Measurements from ENCODE around the gene RBFOX2.

The RBFOX2 gene, protein sequence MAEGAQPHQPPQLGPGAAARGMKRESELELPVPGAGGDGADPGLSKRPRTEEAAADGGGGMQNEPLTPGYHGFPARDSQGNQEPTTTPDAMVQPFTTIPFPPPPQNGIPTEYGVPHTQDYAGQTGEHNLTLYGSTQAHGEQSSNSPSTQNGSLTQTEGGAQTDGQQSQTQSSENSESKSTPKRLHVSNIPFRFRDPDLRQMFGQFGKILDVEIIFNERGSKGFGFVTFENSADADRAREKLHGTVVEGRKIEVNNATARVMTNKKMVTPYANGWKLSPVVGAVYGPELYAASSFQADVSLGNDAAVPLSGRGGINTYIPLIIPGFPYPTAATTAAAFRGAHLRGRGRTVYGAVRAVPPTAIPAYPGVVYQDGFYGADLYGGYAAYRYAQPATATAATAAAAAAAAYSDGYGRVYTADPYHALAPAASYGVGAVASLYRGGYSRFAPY

DNA sequence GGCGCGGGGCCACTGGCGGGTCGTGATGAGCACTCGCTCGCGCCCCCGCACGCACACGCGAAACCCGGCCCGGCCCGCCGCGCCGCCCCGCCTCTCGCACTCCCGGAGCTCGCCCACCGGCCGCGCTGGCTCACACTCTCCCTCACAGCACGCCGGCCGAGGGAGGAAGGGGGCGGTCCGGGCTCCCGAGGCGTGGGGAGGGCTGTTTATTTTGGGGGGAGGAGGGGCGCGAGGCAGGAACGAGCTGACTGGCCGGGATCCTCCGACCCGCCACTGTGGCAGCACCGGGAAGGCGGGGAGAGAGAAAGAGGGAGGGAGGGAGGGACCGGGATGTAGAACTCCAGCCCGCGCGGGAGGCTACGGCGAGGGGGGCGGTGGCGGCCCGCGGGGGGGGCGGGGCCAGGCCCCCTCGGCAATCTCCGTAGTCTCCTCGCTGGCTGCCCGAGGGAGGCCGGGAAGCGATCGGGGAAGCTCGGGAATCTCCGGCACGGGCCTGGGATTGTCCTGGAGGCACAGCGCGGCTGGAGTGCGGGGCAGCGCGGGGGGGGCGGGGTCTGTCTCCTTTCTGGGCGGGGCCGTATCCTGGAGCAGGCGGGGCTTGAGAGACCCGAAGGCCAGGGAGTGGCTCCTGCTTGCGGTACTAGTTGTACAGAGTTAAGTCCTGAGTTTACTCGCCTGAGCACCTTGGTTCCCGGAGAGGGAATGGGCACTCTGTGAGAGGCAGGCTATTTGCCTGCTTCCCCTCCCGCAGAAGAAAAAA lies at the start of gene RBFOX2:
TSS of gene RBFOX2 (minus strand) at position 179 of the 760 bp plus-strand sequence. CDS start 399 bp downstream, outside the sequence.
- Histone ChIP-seq H3K9ac (peak within 1 kb of the TSS; percentile 53), H3K4me2 (ENCODE audit: low read length) (peak within 1 kb of the TSS; percentile 91), H3K4me1 (no peaks in the 10 kb centered on the region), H3K27me3 (ENCODE audit: control insufficient read depth, insufficient read depth, low read length) (no peaks in the 10 kb centered on the region), H3K27ac (peak within 1 kb of the TSS; percentile 62), H3K79me2 (peaks cover 2% of the 10 kb centered on the region), H2AFZ (peak within 1 kb of the TSS; percentile 80), H3K36me3 (ENCODE audit: control insufficient read depth, insufficient read depth, low read length) (no peaks in the 10 kb centered on the region), H3K9me3 (ENCODE audit: control insufficient read depth, low read length) (no peaks in the 10 kb centered on the region), H3K4me3 (ENCODE audit: low read depth, low read length) (peak within 1 kb of the TSS; percentile 81)
- TF ChIP-seq, protein P1, sequence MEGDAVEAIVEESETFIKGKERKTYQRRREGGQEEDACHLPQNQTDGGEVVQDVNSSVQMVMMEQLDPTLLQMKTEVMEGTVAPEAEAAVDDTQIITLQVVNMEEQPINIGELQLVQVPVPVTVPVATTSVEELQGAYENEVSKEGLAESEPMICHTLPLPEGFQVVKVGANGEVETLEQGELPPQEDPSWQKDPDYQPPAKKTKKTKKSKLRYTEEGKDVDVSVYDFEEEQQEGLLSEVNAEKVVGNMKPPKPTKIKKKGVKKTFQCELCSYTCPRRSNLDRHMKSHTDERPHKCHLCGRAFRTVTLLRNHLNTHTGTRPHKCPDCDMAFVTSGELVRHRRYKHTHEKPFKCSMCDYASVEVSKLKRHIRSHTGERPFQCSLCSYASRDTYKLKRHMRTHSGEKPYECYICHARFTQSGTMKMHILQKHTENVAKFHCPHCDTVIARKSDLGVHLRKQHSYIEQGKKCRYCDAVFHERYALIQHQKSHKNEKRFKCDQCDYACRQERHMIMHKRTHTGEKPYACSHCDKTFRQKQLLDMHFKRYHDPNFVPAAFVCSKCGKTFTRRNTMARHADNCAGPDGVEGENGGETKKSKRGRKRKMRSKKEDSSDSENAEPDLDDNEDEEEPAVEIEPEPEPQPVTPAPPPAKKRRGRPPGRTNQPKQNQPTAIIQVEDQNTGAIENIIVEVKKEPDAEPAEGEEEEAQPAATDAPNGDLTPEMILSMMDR (IDR thresholded peaks at IDR 0.05), result no peak

DNA sequence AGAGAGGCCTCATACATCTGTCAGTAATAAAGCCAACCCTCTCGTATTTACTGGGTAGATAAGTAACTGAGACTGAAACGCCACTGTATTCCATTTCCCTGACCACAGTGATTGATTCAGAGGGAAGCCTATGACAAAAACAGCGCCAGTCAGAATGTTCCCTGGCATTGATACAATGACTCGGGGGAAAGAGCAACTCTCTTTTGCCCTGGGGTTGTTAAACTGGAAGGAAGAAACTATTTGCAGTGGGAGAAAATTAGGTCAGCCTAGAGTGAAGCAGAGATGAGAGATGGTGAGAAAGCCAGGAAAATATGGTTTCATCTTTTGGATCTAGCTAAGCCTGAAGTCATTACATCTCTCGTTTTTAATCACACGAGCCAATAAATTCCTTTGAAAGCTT lies 48.6 kb upstream of the RBFOX2 start:
- Histone ChIP-seq H3K79me2 (no peaks in the 10 kb centered on the region), H3K36me3 (ENCODE audit: control insufficient read depth, insufficient read depth, low read length) (no peaks in the 10 kb centered on the region), H3K27ac (no peak overlapping the region), H3K4me1 (no peaks in the 10 kb centered on the region), H3K4me3 (ENCODE audit: low read depth, low read length) (no peak overlapping the region), H3K27me3 (ENCODE audit: control insufficient read depth, insufficient read depth, low read length) (no peaks in the 10 kb centered on the region), H2AFZ (no peak overlapping the region), H3K9ac (no peak overlapping the region), H3K4me2 (ENCODE audit: low read length) (no peak overlapping the region), H3K9me3 (ENCODE audit: control insufficient read depth, low read length) (no peaks in the 10 kb centered on the region)
- TF ChIP-seq, protein P1 (IDR thresholded peaks at IDR 0.05), result no peak

GRCh38 chr22:36075724-36076123 lies 47.1 kb upstream of the RBFOX2 start:
- Histone ChIP-seq H3K4me3 (ENCODE audit: low read depth, low read length) (no peak overlapping the region), H3K36me3 (ENCODE audit: control insufficient read depth, insufficient read depth, low read length) (no peaks in the 10 kb centered on the region), H3K27ac (no peak overlapping the region), H3K4me1 (no peaks in the 10 kb centered on the region), H3K9me3 (ENCODE audit: control insufficient read depth, low read length) (no peaks in the 10 kb centered on the region), H3K27me3 (ENCODE audit: control insufficient read depth, insufficient read depth, low read length) (no peaks in the 10 kb centered on the region), H3K4me2 (ENCODE audit: low read length) (no peak overlapping the region), H2AFZ (no peak overlapping the region), H3K79me2 (no peaks in the 10 kb centered on the region), H3K9ac (no peak overlapping the region)
- TF ChIP-seq, protein P1 (IDR thresholded peaks at IDR 0.05), result no peak

DNA sequence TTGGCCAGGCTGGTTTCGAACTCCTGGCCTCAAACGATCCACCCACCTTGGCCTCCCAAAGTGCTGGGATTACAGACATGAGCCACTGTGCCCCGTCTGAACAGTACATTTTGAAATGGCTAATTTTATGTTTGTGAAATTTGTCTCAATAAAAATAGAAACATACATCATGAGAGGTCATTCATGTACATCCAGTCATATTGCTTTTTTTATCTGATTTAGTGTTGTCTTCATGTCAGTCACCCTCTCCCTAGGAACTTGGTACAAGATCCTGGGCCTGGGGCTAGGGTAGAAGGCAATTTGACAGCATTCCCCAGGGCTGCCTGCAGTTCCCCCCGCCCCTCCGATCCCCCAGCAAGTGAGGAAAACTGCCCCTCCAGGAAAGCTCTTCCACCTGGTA lies 46.6 kb upstream of the RBFOX2 start:
- TF ChIP-seq, protein P1 (IDR thresholded peaks at IDR 0.05), result no peak
- Histone ChIP-seq H3K9me3 (ENCODE audit: control insufficient read depth, low read length) (no peaks in the 10 kb centered on the region), H2AFZ (no peak overlapping the region), H3K27me3 (ENCODE audit: control insufficient read depth, insufficient read depth, low read length) (no peaks in the 10 kb centered on the region), H3K4me2 (ENCODE audit: low read length) (no peak overlapping the region), H3K79me2 (no peaks in the 10 kb centered on the region), H3K4me1 (no peaks in the 10 kb centered on the region), H3K4me3 (ENCODE audit: low read depth, low read length) (no peak overlapping the region), H3K27ac (no peak overlapping the region), H3K36me3 (ENCODE audit: control insufficient read depth, insufficient read depth, low read length) (no peaks in the 10 kb centered on the region), H3K9ac (no peak overlapping the region)
